ENCODE measurements around the gene PDE6A. TPM values are rescaled to one million over a fixed set of nuclear protein-coding genes. Genes with fewer than 3 reads are reported as not detected.

Gene PDE6A
- polyA plus RNA-seq, 3 donors = 0.01 TPM; not detected in 2

DNA sequence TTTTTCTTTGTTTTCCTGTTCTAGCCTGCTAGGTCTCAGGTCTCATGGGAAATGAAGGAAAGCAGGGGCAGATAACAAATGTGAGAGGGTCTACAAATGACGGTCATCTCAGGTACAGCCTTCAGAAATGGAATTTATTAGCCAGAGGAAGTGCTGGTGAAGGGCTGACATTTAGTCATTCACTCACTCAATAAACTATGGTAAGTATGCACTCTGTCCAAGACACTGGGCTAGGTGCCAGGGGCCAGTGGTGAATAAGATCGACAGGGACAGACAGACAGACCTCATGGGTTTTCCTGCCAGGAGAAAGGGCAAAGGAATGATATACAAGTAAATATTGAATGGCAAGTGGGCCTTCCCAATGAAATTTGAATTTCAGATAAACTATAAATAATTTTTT, 6.3 kb downstream of the PDE6A start:
- Histone ChIP-seq H4K20me1 (ENCODE audit: insufficient read depth, low read length) (no peaks in the 10 kb centered on the region), H3K79me2 (ENCODE audit: insufficient read depth, low read length) (no peaks in the 10 kb centered on the region), H3K4me1 (ENCODE audit: control insufficient read depth in 1 of 2, insufficient read depth in 2 of 2, low read length in 2 of 2) (peaks cover 45 to 46% of the 10 kb centered on the region in 2 donors), H3K9me3 (replicated peaks in 1 of 2; ENCODE audit: control insufficient read depth in 1 of 2, insufficient read depth in 1 of 2, low read length in 2 of 2) (no peaks in the 10 kb centered on the region), H3K4me3 (replicated peaks in 1 of 3; ENCODE audit: low read depth in 2 of 3, low read length in 3 of 3) (no peak overlapping the region), H3K27ac (ENCODE audit: low read depth in 1 of 2, low read length in 2 of 2) (peak overlapping the region in 1 of 2 donors; percentile 92), H3K4me2 (replicated peaks; ENCODE audit: extremely low read depth, low read length, poor library complexity, severe bottlenecking) (no peak overlapping the region), H2AFZ (ENCODE audit: insufficient read depth, low read depth, low read length, poor library complexity, severe bottlenecking) (no peak overlapping the region), H3K9ac (ENCODE audit: insufficient read depth, low read length, poor library complexity, severe bottlenecking) (no peak overlapping the region), H3K36me3 (replicated peaks in 1 of 2; ENCODE audit: control insufficient read depth in 1 of 2, insufficient read depth in 2 of 2, low read length in 2 of 2) (no peaks in the 10 kb centered on the region), H3K27me3 (ENCODE audit: control insufficient read depth in 2 of 2, insufficient read depth in 2 of 2, low read length in 2 of 2) (no peaks in the 10 kb centered on the region)
- peak in 2 of 3 donors; percentile 70 to 73 for DNase-seq
- H3K36me3 Mint-ChIP-seq = no peaks in the 10 kb centered on the region
- H3K27ac Mint-ChIP-seq = peak overlapping the region; percentile 57 to 98 (median 96)
- H3K4me1 Mint-ChIP-seq = peaks cover 63% of the 10 kb centered on the region
- no CpG with 5 or more reads among the region's 2 CpGs for WGBS (ENCODE audit: insufficient coverage)
- intact Hi-C loops (cut with micrococcal nuclease) = no loop called here
- H3K9me3 Mint-ChIP-seq = no peaks in the 10 kb centered on the region
- TF ChIP-seq CTCF (IDR thresholded peaks at IDR 0.05) = no peak
- H3K27me3 Mint-ChIP-seq (ENCODE audit: low read depth in 3 of 3) = peaks cover 0 to 3% (median 0%) of the 10 kb centered on the region in 3 donors
- no peak overlapping the region for H3K4me3 Mint-ChIP-seq

DNA sequence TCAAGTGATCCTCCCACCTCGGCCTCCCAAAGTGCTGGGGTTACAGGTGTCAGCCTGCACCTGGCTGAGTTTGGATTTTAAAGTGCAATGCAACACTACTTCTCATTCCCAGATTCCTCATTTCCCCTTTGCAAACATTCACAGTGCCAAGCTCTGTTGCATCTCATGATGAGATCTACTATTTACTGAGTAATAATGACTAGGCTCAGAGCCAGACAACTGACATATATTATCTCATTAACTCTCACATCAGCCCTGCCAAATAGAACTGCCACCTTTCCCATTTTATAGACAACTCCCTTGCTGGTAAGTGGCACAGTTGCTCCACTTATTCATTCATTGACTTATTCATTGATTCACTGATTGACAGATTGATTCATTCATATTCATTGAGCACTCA, 7.0 kb downstream of the PDE6A start:
- TF ChIP-seq CTCF (IDR thresholded peaks at IDR 0.05) = no peak
- H3K79me2 ChIP-seq (ENCODE audit: insufficient read depth, low read length) = no peaks in the 10 kb centered on the region
- no peaks in the 10 kb centered on the region for H3K9me3 Mint-ChIP-seq
- H3K36me3 Mint-ChIP-seq = no peaks in the 10 kb centered on the region
- H3K4me3 Mint-ChIP-seq = no peak overlapping the region
- no CpG with 5 or more reads among the region's 1 CpG for WGBS (ENCODE audit: insufficient coverage)
- H3K4me3 ChIP-seq (replicated peaks in 1 of 3; ENCODE audit: low read depth in 2 of 3, low read length in 3 of 3) = no peak overlapping the region
- no peak overlapping the region for H2AFZ ChIP-seq (ENCODE audit: insufficient read depth, low read depth, low read length, poor library complexity, severe bottlenecking)
- intact Hi-C loops (cut with micrococcal nuclease) = no loop called here
- peaks cover 45 to 46% of the 10 kb centered on the region in 2 donors for H3K4me1 ChIP-seq (ENCODE audit: control insufficient read depth in 1 of 2, insufficient read depth in 2 of 2, low read length in 2 of 2)
- no peaks in the 10 kb centered on the region for H3K27me3 ChIP-seq (ENCODE audit: control insufficient read depth in 2 of 2, insufficient read depth in 2 of 2, low read length in 2 of 2)
- peak overlapping the region in 1 of 2 donors; percentile 92 for H3K27ac ChIP-seq (ENCODE audit: low read depth in 1 of 2, low read length in 2 of 2)
- H3K4me2 ChIP-seq (replicated peaks; ENCODE audit: extremely low read depth, low read length, poor library complexity, severe bottlenecking) = no peak overlapping the region
- H3K27me3 Mint-ChIP-seq (ENCODE audit: low read depth in 3 of 3) = peaks cover 0 to 3% (median 1%) of the 10 kb centered on the region in 3 donors
- H3K9me3 ChIP-seq (replicated peaks in 1 of 2; ENCODE audit: control insufficient read depth in 1 of 2, insufficient read depth in 1 of 2, low read length in 2 of 2) = no peaks in the 10 kb centered on the region
- H3K4me1 Mint-ChIP-seq = peaks cover 59% of the 10 kb centered on the region
- peak overlapping the region in 5 of 7 donors; percentile 94 to 98 (median 96) for H3K27ac Mint-ChIP-seq
- H3K9ac ChIP-seq (ENCODE audit: insufficient read depth, low read length, poor library complexity, severe bottlenecking) = no peak overlapping the region
- H3K36me3 ChIP-seq (replicated peaks in 1 of 2; ENCODE audit: control insufficient read depth in 1 of 2, insufficient read depth in 2 of 2, low read length in 2 of 2) = no peaks in the 10 kb centered on the region
- H4K20me1 ChIP-seq (ENCODE audit: insufficient read depth, low read length) = no peaks in the 10 kb centered on the region
- DNase-seq = peak in 2 of 3 donors; percentile 54 to 59

All from CD14-positive monocyte (primary cell).